ENCODE measurements around the gene SEPTIN5. TPM values are rescaled to one million over a fixed set of nuclear protein-coding genes. Genes with fewer than 3 reads are reported as not detected.

The SEPTIN5 gene
- total RNA-seq, 2 donors from 2014 or later: 2.8 to 54.7 TPM

DNA sequence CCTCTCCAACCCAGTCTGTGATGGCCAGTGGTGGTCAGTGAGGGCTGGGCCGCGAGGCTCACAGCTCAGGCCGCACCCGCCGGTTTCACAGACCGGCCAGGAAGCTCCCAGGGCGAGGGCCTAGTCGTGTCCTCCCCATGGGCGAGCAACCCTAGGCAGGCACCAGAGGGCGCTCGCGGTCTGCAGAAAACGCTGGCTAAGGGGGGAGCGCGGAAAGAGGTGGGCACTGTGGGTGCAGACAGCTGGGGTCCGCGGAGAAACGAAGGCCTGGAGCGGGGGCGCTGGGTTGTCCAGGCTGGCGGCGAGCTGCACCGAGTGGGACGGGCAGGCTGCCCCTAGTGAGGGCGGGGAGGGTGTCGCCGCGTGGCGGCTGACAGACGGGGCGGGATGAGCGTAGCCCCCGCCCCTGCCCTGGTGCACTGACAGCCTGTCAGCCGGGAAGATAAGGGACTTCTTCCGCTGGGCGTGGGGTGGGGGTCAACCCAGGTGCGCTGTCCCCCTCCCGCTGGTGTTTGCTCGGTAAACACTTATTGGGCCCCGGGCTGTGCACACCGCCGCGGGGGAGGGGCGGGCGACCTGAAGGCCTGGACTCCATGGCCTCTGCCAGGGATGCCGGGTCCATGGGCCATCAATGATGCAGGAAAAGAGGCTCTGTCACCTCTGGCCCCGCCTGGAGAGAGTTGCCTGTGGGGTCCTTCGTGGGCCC is 16.5 kb downstream of the SEPTIN5 start:
- Mint-ChIP-seq H3K4me1 (peaks cover 2% of the 10 kb centered on the region), H3K36me3 (ENCODE audit: low read depth) (no peaks in the 10 kb centered on the region), H3K27me3 (peaks cover 5% of the 10 kb centered on the region), H3K4me3 (peak overlapping the region; percentile 91), H3K27ac (peak overlapping the region; percentile 16)
- no peaks in the 10 kb centered on the region for H3K9me3 ChIP-seq (ENCODE audit: control insufficient read depth, low read length, poor library complexity, severe bottlenecking)
- ATAC-seq: peak; percentile 87
- DNase-seq: peak; percentile 66 to 89 (median 77)

DNA sequence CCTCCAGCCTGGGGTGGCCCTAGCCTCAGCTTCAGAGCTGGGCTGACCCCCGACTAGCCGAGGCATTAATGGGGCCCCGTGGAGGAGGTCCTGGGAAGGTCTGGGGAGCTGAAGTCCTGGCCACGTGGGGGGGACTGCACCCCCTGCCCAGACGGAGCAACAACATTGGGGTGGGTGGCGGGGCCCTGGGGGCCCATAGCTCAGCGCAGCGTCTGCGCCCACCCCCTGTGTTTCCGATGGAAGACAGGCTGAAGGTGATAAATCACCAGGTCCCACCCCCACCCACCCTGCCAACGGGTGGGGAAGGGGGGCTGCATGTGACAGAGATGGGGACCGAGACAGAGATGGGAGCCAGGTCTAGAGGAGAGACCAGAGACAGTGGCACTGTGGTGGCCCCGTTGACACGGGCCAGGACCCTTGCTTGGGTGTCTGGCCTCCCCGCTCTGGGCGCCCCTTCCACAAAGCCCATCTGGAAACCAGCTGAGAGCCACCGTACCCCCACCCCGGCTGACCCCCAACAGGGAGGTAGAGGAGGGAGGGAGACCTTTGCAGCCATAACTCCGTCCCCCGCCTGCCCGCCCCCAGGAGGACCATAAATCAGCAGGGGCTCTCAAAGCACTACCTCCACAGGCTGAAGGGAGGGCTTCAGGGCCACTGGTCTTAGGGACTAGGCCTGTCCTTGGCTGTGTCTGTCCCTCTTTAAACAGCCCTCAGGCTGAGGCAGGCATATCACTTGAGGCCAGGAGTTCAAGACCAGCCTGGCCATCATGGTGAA is 17.2 kb downstream of the SEPTIN5 start:
- Mint-ChIP-seq H3K36me3 (ENCODE audit: low read depth) (no peaks in the 10 kb centered on the region), H3K4me3 (no peak overlapping the region), H3K27me3 (peaks cover 5% of the 10 kb centered on the region), H3K27ac (no peak overlapping the region), H3K4me1 (peaks cover 2% of the 10 kb centered on the region)
- DNase-seq (no peak), ATAC-seq (no peak)
- H3K9me3 ChIP-seq (ENCODE audit: control insufficient read depth, low read length, poor library complexity, severe bottlenecking): no peaks in the 10 kb centered on the region

DNA sequence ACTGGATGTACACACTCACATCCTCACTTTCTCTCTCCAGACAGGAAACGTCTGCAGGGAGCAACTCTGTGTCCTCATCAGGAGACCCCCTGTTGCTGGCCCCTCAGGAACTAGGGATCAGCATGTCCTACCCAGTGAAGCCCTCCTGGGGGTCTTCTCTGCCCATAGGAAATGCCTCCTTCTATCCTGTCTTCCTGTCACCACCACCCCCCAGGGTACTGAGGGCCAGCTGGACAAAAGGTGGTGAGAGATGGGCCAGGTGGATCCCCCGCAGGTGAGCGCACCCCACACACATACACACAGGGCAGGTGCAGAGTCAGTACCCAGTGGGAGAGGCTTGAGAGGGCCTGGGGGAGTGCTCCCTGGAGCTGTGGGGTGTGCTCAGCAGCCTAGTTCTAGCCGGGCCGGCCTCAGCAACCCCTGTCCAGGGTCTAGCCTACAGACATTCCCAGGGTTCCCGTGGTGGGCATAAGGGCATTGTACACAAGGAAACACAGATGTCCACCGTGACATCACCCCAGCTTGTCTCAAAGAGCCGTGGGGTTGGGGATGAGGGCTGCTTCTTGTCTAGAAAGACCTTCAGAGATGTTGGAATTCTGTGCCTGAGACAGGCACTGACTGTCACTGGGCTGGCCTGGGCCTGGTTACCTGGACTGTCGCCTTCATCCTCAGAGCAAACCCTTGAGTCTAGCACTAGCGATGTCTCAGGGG is 18.3 kb downstream of the SEPTIN5 start:
- H3K4me3 Mint-ChIP-seq: no peak overlapping the region
- no peaks in the 10 kb centered on the region for H3K9me3 ChIP-seq (ENCODE audit: control insufficient read depth, low read length, poor library complexity, severe bottlenecking)
- no peaks in the 10 kb centered on the region for H3K36me3 Mint-ChIP-seq (ENCODE audit: low read depth)
- DNase-seq (no peak), ATAC-seq (no peak)
- no peak overlapping the region for H3K27ac Mint-ChIP-seq
- peaks cover 4% of the 10 kb centered on the region for H3K27me3 Mint-ChIP-seq
- H3K4me1 Mint-ChIP-seq: peaks cover 2% of the 10 kb centered on the region

DNA sequence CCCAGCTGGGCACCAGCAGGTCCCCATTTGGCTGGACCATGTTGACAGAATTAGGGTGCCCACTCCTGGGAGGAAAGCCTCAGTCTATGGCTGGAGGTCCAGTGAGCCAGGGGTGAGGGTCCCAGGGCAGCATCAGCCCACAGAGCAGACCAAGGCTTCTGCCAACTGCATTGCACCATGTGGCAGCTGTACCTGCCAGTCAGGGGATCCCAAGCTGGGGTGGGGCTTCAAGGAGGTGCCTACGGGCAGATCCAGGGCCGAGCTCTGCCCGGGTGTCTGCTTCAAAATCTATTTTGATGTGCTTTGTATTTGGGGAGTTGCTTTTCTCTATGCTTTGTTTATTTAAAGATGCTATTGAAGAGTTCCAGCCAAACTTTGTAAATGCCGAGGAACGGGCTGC is 19.5 kb downstream of the SEPTIN5 start:
- peaks cover 2% of the 10 kb centered on the region for H3K4me1 Mint-ChIP-seq
- no peak overlapping the region for H3K4me3 Mint-ChIP-seq
- DNase-seq: no peak
- no peaks in the 10 kb centered on the region for H3K27me3 Mint-ChIP-seq
- H3K27ac Mint-ChIP-seq: no peak overlapping the region
- H3K36me3 Mint-ChIP-seq (ENCODE audit: low read depth): no peaks in the 10 kb centered on the region
- H3K9me3 ChIP-seq (ENCODE audit: control insufficient read depth, low read length, poor library complexity, severe bottlenecking): no peaks in the 10 kb centered on the region
- ATAC-seq: no peak

DNA sequence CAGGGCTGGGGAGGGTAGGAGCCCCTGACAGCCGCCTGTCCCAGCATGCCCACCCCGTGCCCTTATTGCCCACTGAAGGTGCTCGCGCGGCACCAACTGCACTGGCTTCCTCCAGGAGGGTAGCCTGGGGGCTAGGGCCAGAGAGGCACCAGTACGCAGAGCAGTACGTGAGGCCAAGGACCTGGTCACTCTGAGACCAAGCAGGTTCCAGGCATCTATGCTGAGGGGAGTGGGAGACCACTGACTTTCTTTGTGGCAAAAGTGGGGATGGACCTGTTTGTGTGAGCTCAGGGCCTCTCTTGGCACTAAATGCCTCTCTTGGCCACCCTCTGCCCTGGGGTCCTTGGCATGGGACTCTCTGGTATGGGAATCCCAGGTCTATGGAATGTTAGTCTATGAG is 19.9 kb downstream of the SEPTIN5 start:
- Mint-ChIP-seq H3K27me3 (no peaks in the 10 kb centered on the region), H3K36me3 (ENCODE audit: low read depth) (no peaks in the 10 kb centered on the region), H3K4me1 (peaks cover 2% of the 10 kb centered on the region), H3K4me3 (no peak overlapping the region), H3K27ac (no peak overlapping the region)
- ATAC-seq (no peak), DNase-seq (no peak)
- H3K9me3 ChIP-seq (ENCODE audit: control insufficient read depth, low read length, poor library complexity, severe bottlenecking): no peaks in the 10 kb centered on the region

DNA sequence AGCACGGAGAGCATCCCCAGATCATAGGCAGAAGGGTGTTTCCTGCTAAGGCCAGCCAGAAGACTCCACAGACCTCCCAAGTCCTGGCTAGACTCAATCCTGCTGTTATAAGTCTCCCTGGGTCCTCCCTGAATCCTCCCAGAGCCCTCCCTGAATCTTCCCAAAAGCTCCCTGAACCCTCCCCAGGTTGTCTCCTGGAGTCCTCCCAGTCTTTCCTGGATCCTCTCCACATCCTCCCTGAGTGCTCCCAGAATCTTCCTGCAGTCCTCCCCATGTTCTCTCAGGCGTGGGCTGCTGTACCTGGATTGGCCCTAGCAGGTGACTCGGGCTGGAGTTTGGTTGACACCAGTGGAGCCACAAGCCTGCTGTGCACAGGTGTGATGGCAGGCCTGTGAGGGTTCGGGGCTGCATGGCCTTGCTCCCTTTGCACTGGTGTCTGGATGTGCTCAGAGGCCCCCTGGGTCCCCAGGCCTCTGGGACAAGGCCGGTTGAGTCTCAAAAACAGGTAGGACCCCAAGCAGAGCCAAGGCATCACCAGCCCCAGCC is 20.6 kb downstream of the SEPTIN5 start:
- H3K36me3 Mint-ChIP-seq (ENCODE audit: low read depth): no peaks in the 10 kb centered on the region
- no peaks in the 10 kb centered on the region for H3K27me3 Mint-ChIP-seq
- H3K27ac Mint-ChIP-seq: no peak overlapping the region
- H3K4me3 Mint-ChIP-seq: no peak overlapping the region
- DNase-seq: no peak
- ATAC-seq: no peak
- H3K9me3 ChIP-seq (ENCODE audit: control insufficient read depth, low read length, poor library complexity, severe bottlenecking): no peaks in the 10 kb centered on the region
- peaks cover 2% of the 10 kb centered on the region for H3K4me1 Mint-ChIP-seq

DNA sequence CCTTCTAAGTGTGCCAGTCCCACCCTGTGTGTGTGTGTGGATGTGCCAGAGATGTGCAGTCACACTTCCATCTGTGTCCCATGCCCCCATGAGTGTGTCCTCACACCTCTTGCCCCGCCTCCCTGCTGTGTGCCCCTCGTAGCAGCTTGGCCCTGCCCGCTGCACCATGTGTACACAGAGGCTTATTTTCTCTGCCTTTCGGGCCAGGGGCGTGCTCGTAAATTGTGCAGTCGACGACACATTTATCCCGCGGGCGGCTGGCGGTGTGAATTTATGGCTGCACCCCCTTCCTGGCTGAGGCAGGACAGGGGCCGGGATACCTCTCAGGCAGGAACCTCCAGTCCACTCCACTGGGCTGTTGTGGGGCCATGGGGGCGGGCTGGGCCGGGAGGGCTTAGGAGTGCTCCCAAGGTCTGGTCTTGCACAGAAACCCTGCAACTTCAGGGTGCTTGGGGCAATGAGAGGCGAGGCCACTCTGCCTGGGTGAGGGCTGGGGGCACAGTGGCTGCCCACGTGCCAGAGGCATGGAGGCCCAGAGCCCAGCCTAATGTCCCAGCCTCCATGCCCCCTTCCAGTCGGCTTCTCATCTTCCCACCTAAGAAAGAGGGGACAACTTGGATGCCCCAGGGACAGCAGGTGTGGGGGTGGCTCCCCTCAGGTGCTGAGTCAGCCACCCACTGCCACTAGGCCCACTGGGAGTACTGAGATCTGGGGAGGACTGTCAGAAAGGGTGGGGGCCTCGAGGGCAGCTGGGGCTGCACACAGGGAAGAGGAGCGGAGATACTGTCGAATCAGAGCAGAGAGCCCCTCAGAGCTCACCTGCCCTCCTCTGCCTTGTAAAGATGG is 21.6 kb downstream of the SEPTIN5 start:
- Mint-ChIP-seq H3K27me3 (no peaks in the 10 kb centered on the region), H3K4me3 (no peak overlapping the region), H3K36me3 (ENCODE audit: low read depth) (no peaks in the 10 kb centered on the region), H3K27ac (no peak overlapping the region), H3K4me1 (no peaks in the 10 kb centered on the region)
- no peaks in the 10 kb centered on the region for H3K9me3 ChIP-seq (ENCODE audit: control insufficient read depth, low read length, poor library complexity, severe bottlenecking)
- ATAC-seq: no peak
- no peak for DNase-seq

DNA sequence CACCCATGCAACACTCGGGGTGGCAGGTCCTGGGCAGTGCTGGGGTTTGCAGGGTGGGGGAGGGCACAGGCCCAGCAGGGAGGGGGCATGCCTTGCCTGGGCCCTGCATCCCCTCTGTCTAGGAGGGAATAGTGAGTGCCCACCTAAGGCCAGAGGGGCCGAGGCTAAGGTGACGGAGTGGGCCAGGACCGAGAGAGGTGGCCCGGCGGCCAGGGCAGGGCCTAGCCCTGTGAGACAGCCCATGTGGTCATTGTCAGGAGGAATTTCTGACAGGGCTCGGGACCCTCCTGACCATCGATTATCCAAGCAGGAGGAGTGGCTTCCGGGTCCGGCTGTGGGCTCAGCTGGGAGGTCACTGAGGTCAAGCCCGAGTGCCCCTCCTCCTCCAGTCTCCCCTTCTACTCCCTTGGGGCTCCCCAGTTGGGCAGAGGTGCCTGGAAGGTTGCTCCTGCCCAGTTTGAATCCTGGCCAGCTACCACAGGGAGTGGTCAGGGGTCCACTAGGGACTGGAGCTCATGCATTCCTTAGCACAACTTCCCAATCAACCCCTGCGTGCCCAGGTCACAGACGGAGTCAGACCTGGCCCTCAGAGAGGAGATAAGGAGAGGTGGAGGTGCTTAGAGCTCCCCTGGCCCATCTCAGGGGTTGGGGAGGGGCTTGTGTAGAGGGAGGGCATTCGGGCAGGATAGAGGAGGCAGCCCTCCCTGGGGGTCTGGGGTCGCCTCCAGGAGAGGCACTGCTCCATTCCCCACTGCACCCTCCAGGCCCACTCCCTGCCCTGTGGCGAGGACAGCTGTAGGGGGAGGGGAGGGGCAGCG is 23.8 kb downstream of the SEPTIN5 start:
- Mint-ChIP-seq H3K27ac (no peak overlapping the region), H3K36me3 (ENCODE audit: low read depth) (no peaks in the 10 kb centered on the region), H3K4me3 (no peak overlapping the region), H3K4me1 (no peaks in the 10 kb centered on the region), H3K27me3 (no peaks in the 10 kb centered on the region)
- no peaks in the 10 kb centered on the region for H3K9me3 ChIP-seq (ENCODE audit: control insufficient read depth, low read length, poor library complexity, severe bottlenecking)
- DNase-seq: no peak
- no peak for ATAC-seq

DNA sequence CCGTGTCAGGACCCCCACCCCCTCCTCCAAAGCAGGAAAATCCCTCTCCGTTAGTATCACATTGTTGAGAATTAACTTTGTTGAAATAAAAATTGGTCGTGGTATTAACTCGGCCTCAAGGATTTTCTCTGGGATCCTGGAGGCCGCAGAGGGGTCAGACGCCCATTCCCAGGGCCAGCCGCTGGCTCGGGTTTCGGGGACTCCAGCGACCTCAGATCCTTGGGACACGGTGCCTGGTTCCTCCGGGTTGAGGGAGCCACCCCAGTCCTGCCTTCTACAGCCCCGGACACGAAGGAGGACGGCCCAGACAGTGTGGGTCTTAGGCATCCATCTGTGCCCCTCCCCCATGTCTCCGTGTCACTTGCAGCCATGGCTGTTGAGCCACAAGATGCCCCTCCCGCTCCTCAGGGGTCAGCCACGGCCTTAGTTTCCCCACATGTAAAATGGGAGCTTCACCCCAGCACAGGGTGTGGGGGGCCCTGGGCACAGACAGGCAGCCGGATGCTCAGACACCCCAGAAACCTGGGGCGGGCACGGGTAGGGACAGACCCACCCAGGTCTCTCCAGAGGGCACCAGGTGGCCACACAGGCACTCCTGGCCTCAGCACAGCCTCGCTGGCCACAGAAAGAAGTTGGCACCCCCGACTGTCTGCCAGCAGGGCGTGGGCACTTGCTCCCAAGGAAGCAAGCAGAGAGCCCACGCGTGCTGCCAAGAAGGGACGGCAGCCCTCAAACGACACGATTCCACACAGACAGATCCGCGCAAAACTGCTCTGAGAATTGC is 24.6 kb downstream of the SEPTIN5 start:
- no peak overlapping the region for H3K4me3 Mint-ChIP-seq
- no peaks in the 10 kb centered on the region for H3K36me3 Mint-ChIP-seq (ENCODE audit: low read depth)
- H3K27me3 Mint-ChIP-seq: no peaks in the 10 kb centered on the region
- DNase-seq (no peak), ATAC-seq (no peak)
- no peak overlapping the region for H3K27ac Mint-ChIP-seq
- no peaks in the 10 kb centered on the region for H3K9me3 ChIP-seq (ENCODE audit: control insufficient read depth, low read length, poor library complexity, severe bottlenecking)
- H3K4me1 Mint-ChIP-seq: no peaks in the 10 kb centered on the region

DNA sequence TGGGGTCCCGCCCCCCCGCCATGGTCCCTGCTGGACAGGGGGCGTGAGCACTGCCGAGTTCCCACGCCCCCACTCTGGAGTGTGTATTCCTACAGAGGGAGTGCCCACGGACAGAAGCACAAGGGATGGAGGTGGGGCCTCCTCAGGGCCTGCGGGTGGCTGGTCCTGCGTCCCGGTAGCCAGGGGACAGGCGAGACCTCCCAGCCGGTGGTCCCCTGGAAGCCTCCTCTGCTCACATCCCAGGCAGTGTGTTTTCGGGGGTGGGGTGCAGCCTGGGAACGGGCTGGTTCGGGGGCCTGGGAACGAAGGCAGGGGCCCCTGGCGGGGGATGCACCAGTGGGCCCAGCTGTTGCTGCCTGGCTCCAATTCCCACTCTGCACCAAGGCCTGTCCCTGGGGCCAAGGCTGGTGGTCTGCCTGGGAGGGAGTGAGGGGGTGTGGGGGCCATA is 25.2 kb downstream of the SEPTIN5 start:
- no peaks in the 10 kb centered on the region for H3K27me3 Mint-ChIP-seq
- H3K4me1 Mint-ChIP-seq: no peaks in the 10 kb centered on the region

DNA sequence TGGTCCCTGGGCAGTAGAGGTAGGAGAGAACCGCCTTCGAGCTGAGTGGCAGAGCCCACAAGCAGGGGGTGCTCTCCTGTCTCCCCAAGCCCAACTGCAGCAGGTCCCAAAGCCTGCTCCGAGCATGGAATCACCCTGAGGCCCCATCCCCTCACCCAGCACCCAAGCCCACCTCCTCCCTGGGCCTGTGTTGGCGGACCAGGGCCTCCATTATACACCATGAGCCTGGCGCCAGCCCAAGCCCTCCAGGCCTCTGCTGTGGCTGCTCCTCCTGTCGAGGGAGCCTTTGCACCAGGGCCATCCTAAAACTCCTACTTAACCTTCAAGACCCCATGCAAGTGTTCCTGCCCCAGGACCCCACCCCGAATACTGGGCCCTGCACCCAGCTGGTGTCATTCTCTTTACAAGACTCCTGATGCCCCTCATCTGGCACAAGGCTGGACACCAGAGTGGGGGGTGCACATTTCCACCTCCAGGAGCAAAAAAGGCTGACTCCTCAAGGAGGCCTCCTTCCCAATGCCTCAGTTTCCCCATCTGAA is 25.7 kb downstream of the SEPTIN5 start:
- Mint-ChIP-seq H3K36me3 (ENCODE audit: low read depth) (no peaks in the 10 kb centered on the region), H3K27me3 (no peaks in the 10 kb centered on the region), H3K4me1 (no peaks in the 10 kb centered on the region), H3K4me3 (no peak overlapping the region), H3K27ac (no peak overlapping the region)
- DNase-seq (no peak), ATAC-seq (no peak)
- H3K9me3 ChIP-seq (ENCODE audit: control insufficient read depth, low read length, poor library complexity, severe bottlenecking): no peaks in the 10 kb centered on the region

More for the DNA sequence above, 25.2 kb downstream of the SEPTIN5 start:
- DNase-seq: no peak
- H3K9me3 ChIP-seq (ENCODE audit: control insufficient read depth, low read length, poor library complexity, severe bottlenecking): no peaks in the 10 kb centered on the region
- Mint-ChIP-seq H3K4me3 (no peak overlapping the region), H3K27ac (no peak overlapping the region), H3K36me3 (ENCODE audit: low read depth) (no peaks in the 10 kb centered on the region)
- ATAC-seq: no peak

Data from T-helper 17 cell (primary cell).